ENCODE data around the gene PDSS2. TPM values are rescaled to one million over a fixed set of nuclear protein-coding genes. Genes with fewer than 3 reads are reported as not detected.

The PDSS2 gene
- total and polyA plus RNA-seq, 4 donors = 10.5 to 20.9 (median 16.0) TPM

GRCh38 chr6:107132330-107132954 lies 326.9 kb downstream of the PDSS2 start:
- no peaks in the 10 kb centered on the region for H3K27me3 ChIP-seq (ENCODE audit: control insufficient read depth in 4 of 4, insufficient read depth in 4 of 4, low read length in 3 of 4)
- DNase-seq (ENCODE audit: low spot score) = peak; percentile 40
- TF ChIP-seq CTCF (IDR thresholded peaks at IDR 0.05; ENCODE audit: low read depth, low read length, missing input control) = peak; percentile 18
- TF ChIP-seq GABPA (IDR thresholded peaks at IDR 0.05 in 1 of 2, conservative IDR thresholded peaks at IDR 0.05 in 1 of 2) = no peak
- TF ChIP-seq RAD21 (IDR thresholded peaks at IDR 0.05) = peak; percentile 42 to 64
- no peak overlapping the region for H3K9ac ChIP-seq (ENCODE audit: low read depth in 1 of 2, low read length in 2 of 2)
- 43% methylated on average over 8 of the region's 8 CpGs for WGBS
- H3K4me3 ChIP-seq (ENCODE audit: low read depth in 1 of 3, low read length in 3 of 3) = no peak overlapping the region
- no peaks in the 10 kb centered on the region for H3K36me3 ChIP-seq (ENCODE audit: control insufficient read depth in 4 of 4, insufficient read depth in 3 of 4, low read depth in 1 of 4, low read length in 3 of 4)
- H3K4me1 ChIP-seq (ENCODE audit: control insufficient read depth in 4 of 4, insufficient read depth in 4 of 4, low read length in 3 of 4) = peaks cover 0 to 2% (median 0%) of the 10 kb centered on the region in 4 donors
- H3K9me3 ChIP-seq (ENCODE audit: control insufficient read depth in 4 of 4, low read length in 3 of 4) = no peaks in the 10 kb centered on the region
- H3K27ac ChIP-seq (ENCODE audit: low read depth in 1 of 2, low read length in 2 of 2) = no peak overlapping the region

- H3K9ac ChIP-seq (ENCODE audit: low read depth in 1 of 2, low read length in 2 of 2) = no peak overlapping the region
- no peaks in the 10 kb centered on the region for H3K36me3 ChIP-seq (ENCODE audit: control insufficient read depth in 4 of 4, insufficient read depth in 3 of 4, low read depth in 1 of 4, low read length in 3 of 4)
- H3K27ac ChIP-seq (ENCODE audit: low read depth in 1 of 2, low read length in 2 of 2) = no peak overlapping the region
- H3K9me3 ChIP-seq (ENCODE audit: control insufficient read depth in 4 of 4, low read length in 3 of 4) = no peaks in the 10 kb centered on the region
- no peak for DNase-seq (ENCODE audit: low spot score)
- no peak overlapping the region for H3K4me3 ChIP-seq (ENCODE audit: low read depth in 1 of 3, low read length in 3 of 3)
- 81% methylated on average over 9 of the region's 9 CpGs for WGBS
- no peaks in the 10 kb centered on the region for H3K27me3 ChIP-seq (ENCODE audit: control insufficient read depth in 4 of 4, insufficient read depth in 4 of 4, low read length in 3 of 4)
- TF ChIP-seq CTCF (IDR thresholded peaks at IDR 0.05; ENCODE audit: low read depth, low read length, missing input control) (no peak), ATF3 (IDR thresholded peaks at IDR 0.05) (no peak), NR2F2 (IDR thresholded peaks at IDR 0.05) (no peak), FOXA2 (IDR thresholded peaks at IDR 0.05) (no peak), HNF4A (conservative IDR thresholded peaks at IDR 0.05) (no peak)
- H3K4me1 ChIP-seq (ENCODE audit: control insufficient read depth in 4 of 4, insufficient read depth in 4 of 4, low read length in 3 of 4) = peaks cover 0 to 2% (median 0%) of the 10 kb centered on the region in 4 donors
Observed at GRCh38 chr6:107129370-107129925, 329.9 kb downstream of the PDSS2 start.

GRCh38 chr6:107128577-107128976 lies 330.8 kb downstream of the PDSS2 start:
- Histone ChIP-seq H3K4me1 (ENCODE audit: control insufficient read depth in 4 of 4, insufficient read depth in 4 of 4, low read length in 3 of 4) (peaks cover 0 to 2% (median 0%) of the 10 kb centered on the region in 4 donors), H3K9me3 (ENCODE audit: control insufficient read depth in 4 of 4, low read length in 3 of 4) (no peaks in the 10 kb centered on the region), H3K27ac (ENCODE audit: low read depth in 1 of 2, low read length in 2 of 2) (no peak overlapping the region), H3K9ac (ENCODE audit: low read depth in 1 of 2, low read length in 2 of 2) (no peak overlapping the region), H3K4me3 (ENCODE audit: low read depth in 1 of 3, low read length in 3 of 3) (no peak overlapping the region), H3K36me3 (ENCODE audit: control insufficient read depth in 4 of 4, insufficient read depth in 3 of 4, low read depth in 1 of 4, low read length in 3 of 4) (no peaks in the 10 kb centered on the region), H3K27me3 (ENCODE audit: control insufficient read depth in 4 of 4, insufficient read depth in 4 of 4, low read length in 3 of 4) (no peaks in the 10 kb centered on the region)
- DNase-seq (ENCODE audit: low spot score) = no peak
- WGBS = 96% methylated on average over 2 of the region's 2 CpGs
- TF ChIP-seq HNF4G (IDR thresholded peaks at IDR 0.05) = no peak
- TF ChIP-seq FOXA2 (IDR thresholded peaks at IDR 0.05) = no peak
- no peak for TF ChIP-seq ZBTB33 (IDR thresholded peaks at IDR 0.05)
- TF ChIP-seq FOXA1 (IDR thresholded peaks at IDR 0.05) = no peak
- no peak for TF ChIP-seq REST (IDR thresholded peaks at IDR 0.05)
- TF ChIP-seq TAF1 (conservative IDR thresholded peaks at IDR 0.05) = no peak
- no peak for TF ChIP-seq ATF3 (IDR thresholded peaks at IDR 0.05)
- TF ChIP-seq RAD21 (IDR thresholded peaks at IDR 0.05) = no peak
- no peak for TF ChIP-seq NR2F2 (IDR thresholded peaks at IDR 0.05)
- TF ChIP-seq RXRA (IDR thresholded peaks at IDR 0.05) = no peak
- TF ChIP-seq MAX (IDR thresholded peaks at IDR 0.05) = no peak
- no peak for TF ChIP-seq YY1 (IDR thresholded peaks at IDR 0.05)
- TF ChIP-seq EGR1 (IDR thresholded peaks at IDR 0.05; ENCODE audit: low read depth in 2 of 2) = no peak
